GM23338 (cell line): ENCODE data around the gene TNNT3. TPM values are rescaled to one million over a fixed set of nuclear protein-coding genes. Genes with fewer than 3 reads are reported as not detected.

Experiments used
- CTCF ChIP-seq, 2 experiments: fragments of 200-600 bp in 1 of 2; sonication (generic) in 1 of 2; conservative IDR thresholded peaks; 2 replicates each; pipeline versions ENCODE4 v1.5.1 to v1.6.1; 2016 to 2017; ENCODE audit warnings: antibody characterized with exemption in 2 of 2, low read depth in 2 of 2, mild to moderate bottlenecking in 2 of 2, moderate library complexity in 1 of 2
- EZH2 ChIP-seq: fragments of 200-600 bp; sonication (generic); IDR thresholded peaks from one replicate; pipeline ENCODE4 v1.8.0; 2017; ENCODE audit warnings: antibody characterized with exemption, mild to moderate bottlenecking, low read depth; ENCODE audit not compliant: unreplicated experiment
- EZH2phosphoT487 ChIP-seq: fragments of 200-600 bp; sonication (generic); IDR thresholded peaks from one replicate; pipeline ENCODE4 v1.8.1; 2018; ENCODE audit warnings: antibody characterized with exemption; ENCODE audit not compliant: unreplicated experiment
- REST ChIP-seq: IDR thresholded peaks from one replicate; pipeline ENCODE4 v1.6.1; 2018; ENCODE audit warnings: antibody characterized with exemption; ENCODE audit not compliant: unreplicated experiment
- ZNF331 ChIP-seq: fragments of 250-450 bp; sonication (Bioruptor Pico); IDR thresholded peaks from 2 replicates; pipeline ENCODE4 v1.5.0; 2020; ENCODE audit warnings: low read depth, mild to moderate bottlenecking, moderate library complexity
- ZNF462 ChIP-seq: fragments of 250-450 bp; sonication (Bioruptor Pico); IDR thresholded peaks from 2 replicates; pipeline ENCODE4 v1.5.0; 2020; ENCODE audit warnings: mild to moderate bottlenecking, moderate library complexity
- polyA plus RNA-seq: library from polyadenylated mRNA; unstranded; fragments of >200 nt; fragmentation: Nextera tagmentation; extraction: Ambion mirVana; gene quantifications from 2 replicates; pipeline ENCODE4 v1.2.1, GENCODE V29; 2016
- total RNA-seq: library from RNA; depleted of rRNA; stranded (reverse); fragments of >200 nt; shearing (Covaris generic); gene quantifications from 2 replicates; pipeline ENCODE4 v1.2.3, GENCODE V29; 2014

Gene TNNT3
- total and polyA plus RNA-seq, 2 experiments from 2014 or later: not detected

DNA sequence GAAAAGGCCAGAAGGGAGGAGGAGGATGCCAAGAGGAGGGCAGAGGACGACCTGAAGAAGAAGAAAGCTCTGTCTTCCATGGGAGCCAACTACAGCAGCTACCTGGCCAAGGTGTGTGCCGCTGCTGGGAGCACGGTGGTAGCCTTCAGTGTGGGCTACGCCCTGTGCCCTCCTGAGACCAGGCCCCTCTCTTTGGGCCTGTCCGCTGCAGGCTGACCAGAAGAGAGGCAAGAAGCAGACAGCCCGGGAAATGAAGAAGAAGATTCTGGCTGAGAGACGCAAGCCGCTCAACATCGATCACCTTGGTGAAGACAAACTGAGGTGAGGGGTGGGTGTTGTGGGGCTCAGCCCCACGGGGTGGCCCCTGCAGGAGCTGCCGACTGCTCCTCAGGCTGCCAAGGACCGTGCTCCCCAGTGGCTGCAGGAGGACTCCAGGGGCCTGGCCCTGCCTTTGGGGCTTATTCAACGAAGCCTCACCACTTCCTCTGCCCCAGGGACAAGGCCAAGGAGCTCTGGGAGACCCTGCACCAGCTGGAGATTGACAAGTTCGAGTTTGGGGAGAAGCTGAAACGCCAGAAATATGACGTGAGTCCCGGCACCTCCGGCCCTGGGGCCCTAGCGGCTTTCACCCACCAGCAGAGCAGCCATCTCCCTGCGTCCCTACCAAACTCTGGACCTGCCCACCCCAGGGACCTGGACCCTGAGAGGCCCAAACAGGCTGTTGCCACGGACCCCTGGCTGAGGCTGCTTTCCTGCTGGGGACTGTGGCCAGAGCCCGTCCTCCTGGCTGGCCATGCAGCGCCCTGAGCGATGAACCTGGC is 15.0 kb downstream of the TNNT3 start (continued):
- TF ChIP-seq ZNF462 (CRISPR knock-in tag) (no peak), EZH2 (no peak), CTCF (conservative IDR thresholded peaks at IDR 0.05; ENCODE audit: low read depth in 2 of 2) (no peak), ZNF331 (CRISPR knock-in tag) (no peak), REST (no peak), EZH2phosphoT487 (no peak)
